ENCODE data around the gene GPR78.

DNA sequence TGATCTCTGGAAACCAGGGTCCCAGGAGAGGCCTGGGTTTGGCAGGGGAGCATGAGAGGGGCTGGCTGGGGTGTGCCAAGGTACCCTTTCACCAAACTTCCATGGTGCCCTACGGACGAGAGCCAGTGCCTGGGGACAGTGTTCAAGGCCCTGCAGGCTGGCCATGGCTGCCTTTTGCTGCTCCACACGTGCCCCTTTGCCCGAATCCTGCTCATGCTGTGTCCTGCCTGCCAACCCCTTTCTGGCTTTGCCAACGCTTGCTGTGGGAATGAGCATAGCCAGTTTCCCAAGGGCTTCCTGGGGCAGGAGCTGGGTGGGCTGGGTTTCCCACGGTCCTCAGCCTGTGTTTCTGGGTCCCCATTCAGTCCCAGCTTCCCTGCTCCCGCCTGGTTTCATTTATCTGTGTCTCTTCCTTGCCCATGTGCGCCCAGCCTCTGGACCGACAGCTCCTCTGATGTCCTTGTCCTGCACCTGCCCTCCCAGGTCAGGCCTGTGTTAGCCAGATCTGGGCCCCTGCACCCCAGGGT, 29.7 kb downstream of the GPR78 start:
- TF ChIP-seq, protein P1, sequence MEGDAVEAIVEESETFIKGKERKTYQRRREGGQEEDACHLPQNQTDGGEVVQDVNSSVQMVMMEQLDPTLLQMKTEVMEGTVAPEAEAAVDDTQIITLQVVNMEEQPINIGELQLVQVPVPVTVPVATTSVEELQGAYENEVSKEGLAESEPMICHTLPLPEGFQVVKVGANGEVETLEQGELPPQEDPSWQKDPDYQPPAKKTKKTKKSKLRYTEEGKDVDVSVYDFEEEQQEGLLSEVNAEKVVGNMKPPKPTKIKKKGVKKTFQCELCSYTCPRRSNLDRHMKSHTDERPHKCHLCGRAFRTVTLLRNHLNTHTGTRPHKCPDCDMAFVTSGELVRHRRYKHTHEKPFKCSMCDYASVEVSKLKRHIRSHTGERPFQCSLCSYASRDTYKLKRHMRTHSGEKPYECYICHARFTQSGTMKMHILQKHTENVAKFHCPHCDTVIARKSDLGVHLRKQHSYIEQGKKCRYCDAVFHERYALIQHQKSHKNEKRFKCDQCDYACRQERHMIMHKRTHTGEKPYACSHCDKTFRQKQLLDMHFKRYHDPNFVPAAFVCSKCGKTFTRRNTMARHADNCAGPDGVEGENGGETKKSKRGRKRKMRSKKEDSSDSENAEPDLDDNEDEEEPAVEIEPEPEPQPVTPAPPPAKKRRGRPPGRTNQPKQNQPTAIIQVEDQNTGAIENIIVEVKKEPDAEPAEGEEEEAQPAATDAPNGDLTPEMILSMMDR (IDR thresholded peaks at IDR 0.05) = no peak
- TF ChIP-seq POLR2AphosphoS5 (IDR thresholded peaks at IDR 0.05; ENCODE audit: low read depth, low read length) = no peak
